H9 (cell line): Measurements from ENCODE around the gene STAP2. TPM values are rescaled to one million over a fixed set of nuclear protein-coding genes. Genes with fewer than 3 reads are reported as not detected.

Experiments used
- DNase-seq: peaks from one replicate; pipeline ENCODE4 v3.0.0-alpha.2; 2017
- H2AFZ ChIP-seq: one replicate; pipeline ENCODE4 v1.6.1; 2013; ENCODE audit warnings: mild to moderate bottlenecking, low read length, control low read depth, moderate library complexity
- H2AK5ac ChIP-seq: 2 replicates; pipeline ENCODE4 v1.6.1; 2013; ENCODE audit warnings: low read length, control low read depth, mixed read lengths; ENCODE audit not compliant: insufficient read length
- H2BK120ac ChIP-seq: one replicate; pipeline ENCODE4 v1.6.1; 2013; ENCODE audit warnings: low read depth, mild to moderate bottlenecking, low read length, control low read depth, inconsistent platforms; ENCODE audit not compliant: poor library complexity, severe bottlenecking
- H2BK12ac ChIP-seq: 2 replicates; pipeline ENCODE4 v1.6.1; 2013; ENCODE audit warnings: low read length, control low read depth, mixed read lengths, low read depth; ENCODE audit not compliant: insufficient read length
- H2BK15ac ChIP-seq: 2 replicates; pipeline ENCODE4 v1.6.1; 2013; ENCODE audit warnings: low read depth, low read length, control low read depth
- H2BK20ac ChIP-seq: one replicate; pipeline ENCODE4 v1.6.1; 2013; ENCODE audit warnings: low read depth, mild to moderate bottlenecking, low read length, control low read depth, inconsistent platforms; ENCODE audit not compliant: poor library complexity, severe bottlenecking
- H2BK5ac ChIP-seq: 2 replicates; pipeline ENCODE4 v1.6.1; 2013; ENCODE audit warnings: low read length, control low read depth, mixed read lengths; ENCODE audit not compliant: insufficient read length
- H3K14ac ChIP-seq: 2 replicates; pipeline ENCODE4 v1.6.1; 2013; ENCODE audit warnings: low read length, control low read depth; ENCODE audit not compliant: insufficient read depth
- H3K18ac ChIP-seq: 2 replicates; pipeline ENCODE4 v1.6.1; 2013; ENCODE audit warnings: low read depth, mild to moderate bottlenecking, mixed read lengths, low read length, control low read depth; ENCODE audit not compliant: insufficient read length
- H3K23ac ChIP-seq: 2 replicates; pipeline ENCODE4 v1.6.1; 2013; ENCODE audit warnings: low read length, control low read depth, mixed read lengths, low read depth; ENCODE audit not compliant: insufficient read length
- H3K23me2 ChIP-seq: 2 replicates; pipeline ENCODE4 v1.6.1; 2013; ENCODE audit warnings: low read depth, mild to moderate bottlenecking, mixed read lengths, low read length, control low read depth; ENCODE audit not compliant: insufficient read length, poor library complexity, severe bottlenecking
- H3K27ac ChIP-seq: 2 replicates; pipeline ENCODE4 v1.5.1; 2013; ENCODE audit warnings: low read length, control low read depth, mixed read lengths, low read depth; ENCODE audit not compliant: insufficient read length
- H3K27me3 ChIP-seq: 2 replicates; pipeline ENCODE4 v1.6.1; 2013; ENCODE audit warnings: low read length, control low read depth, inconsistent platforms; ENCODE audit not compliant: insufficient read depth
- H3K4ac ChIP-seq: 2 replicates; pipeline ENCODE4 v1.6.1; 2013; ENCODE audit warnings: low read depth, mild to moderate bottlenecking, control low read depth, inconsistent platforms, low read length, moderate library complexity
- H3K4me1 ChIP-seq: 2 replicates; pipeline ENCODE4 v1.6.1; 2013; ENCODE audit warnings: low read length, control low read depth, inconsistent platforms; ENCODE audit not compliant: insufficient read depth
- H3K4me2 ChIP-seq: 2 replicates; pipeline ENCODE4 v1.6.1; 2013; ENCODE audit warnings: low read length, control low read depth, mixed read lengths; ENCODE audit not compliant: insufficient read length, insufficient read depth
- H3K56ac ChIP-seq: 2 replicates; pipeline ENCODE4 v1.6.1; 2013; ENCODE audit warnings: low read depth, mild to moderate bottlenecking, mixed read lengths, low read length, control low read depth; ENCODE audit not compliant: insufficient read length
- H3K79me1 ChIP-seq: 2 replicates; pipeline ENCODE4 v1.6.1; 2013; ENCODE audit warnings: low read depth, mild to moderate bottlenecking, moderate library complexity, low read length, control low read depth, inconsistent platforms; ENCODE audit not compliant: insufficient read depth, poor library complexity, severe bottlenecking
- H3K79me2 ChIP-seq: 2 replicates; pipeline ENCODE4 v1.6.1; 2013; ENCODE audit warnings: low read length, control low read depth, inconsistent platforms; ENCODE audit not compliant: insufficient read depth
- H3K9ac ChIP-seq: 2 replicates; pipeline ENCODE4 v1.6.1; 2013; ENCODE audit warnings: low read length, control low read depth, mixed read lengths; ENCODE audit not compliant: insufficient read length; ENCODE audit errors: extremely low read depth
- H3K9me3 ChIP-seq: one replicate; pipeline ENCODE4 v1.6.1; 2013; ENCODE audit warnings: low read depth, low read length, inconsistent platforms; ENCODE audit not compliant: control insufficient read depth
- H3T11ph ChIP-seq: one replicate; pipeline ENCODE4 v1.6.1; 2013; ENCODE audit warnings: mild to moderate bottlenecking, low read length, control low read depth, inconsistent platforms
- H4K20me1 ChIP-seq: one replicate; pipeline ENCODE4 v1.6.1; 2013; ENCODE audit not compliant: control insufficient read depth, insufficient read length, insufficient read depth
- H4K5ac ChIP-seq: 2 replicates; pipeline ENCODE4 v1.6.1; 2013; ENCODE audit warnings: low read depth, mild to moderate bottlenecking, mixed read lengths, low read length, control low read depth; ENCODE audit not compliant: insufficient read length
- H4K8ac ChIP-seq: replicated peaks from 2 replicates; pipeline ENCODE4 v1.6.1; 2013; ENCODE audit warnings: low read length, control low read depth, mixed read lengths, low read depth; ENCODE audit not compliant: insufficient read length
- H4K91ac ChIP-seq: 2 replicates; pipeline ENCODE4 v1.6.1; 2013; ENCODE audit warnings: low read depth, mild to moderate bottlenecking, moderate library complexity, mixed read lengths, low read length, control low read depth; ENCODE audit not compliant: insufficient read length
- H3K27ac Mint-ChIP-seq, 3 experiments: 2 replicates in 2 of 3; 3 replicates in 1 of 3; pipeline ENCODE4 v1.8.0; 2020 to 2021; ENCODE audit warnings: mixed read lengths in 3 of 3, mild to moderate bottlenecking in 1 of 3, moderate library complexity in 1 of 3
- H3K27me3 Mint-ChIP-seq: 2 replicates; pipeline ENCODE4 v1.8.0; 2021; ENCODE audit warnings: low read depth, mild to moderate bottlenecking, moderate library complexity, mixed read lengths
- H3K36me3 Mint-ChIP-seq, 3 experiments: 2 replicates in 2 of 3; 3 replicates in 1 of 3; pipeline ENCODE4 v1.8.0; 2020 to 2021; ENCODE audit warnings: low read depth in 3 of 3, mixed read lengths in 3 of 3; ENCODE audit not compliant: insufficient read depth in 1 of 3
- H3K4me1 Mint-ChIP-seq, 2 experiments: 2 replicates each; pipeline ENCODE4 v1.8.0; 2020; ENCODE audit warnings: mixed read lengths in 2 of 2
- H3K4me3 Mint-ChIP-seq, 2 experiments: 2 replicates in 1 of 2; 3 replicates in 1 of 2; pipeline ENCODE4 v1.8.0; 2020 to 2021; ENCODE audit warnings: mild to moderate bottlenecking in 2 of 2, mixed read lengths in 2 of 2, moderate library complexity in 1 of 2
- H3K9me3 Mint-ChIP-seq, 2 experiments: 2 replicates in 1 of 2; 3 replicates in 1 of 2; pipeline ENCODE4 v1.8.0; 2020; ENCODE audit warnings: mild to moderate bottlenecking in 2 of 2, mixed read lengths in 2 of 2, moderate library complexity in 1 of 2
- CTCF ChIP-seq: fragments of 200-600 bp; sonication (generic); conservative IDR thresholded peaks from 3 replicates; pipeline ENCODE4 v1.8.0; 2021; ENCODE audit warnings: antibody characterized with exemption, mild to moderate bottlenecking
- WGBS: extraction: QIAGEN DNeasy Blood & Tissue Kit; methylation state at CpG from one replicate; pipeline ENCODE4 v1.1.7; 2013; ENCODE audit warnings: missing lambda C conversion rate, low lambda C conversion rate, mixed read lengths; ENCODE audit not compliant: insufficient read length; ENCODE audit errors: extremely low coverage; 5-methylcytosine and 5-hydroxymethylcytosine counted together
- total RNA-seq: library from RNA; stranded (reverse); gene quantifications from 2 replicates; pipeline ENCODE4 v1.2.1, GENCODE V29; 2021

The STAP2 gene
- total RNA-seq, 1 experiment from 2014 or later: 20.2 TPM

- no peaks in the 10 kb centered on the region for H3K9me3 ChIP-seq
Observed at GRCh38 chr19:4369109-4369887, 30.7 kb upstream of the STAP2 start.

More at GRCh38 chr19:4369109-4369887, 30.7 kb upstream of the STAP2 start:
- H4K91ac ChIP-seq: no peak overlapping the region
- no peaks in the 10 kb centered on the region; the same call in 1 of the 2 replicates for H3K79me2 ChIP-seq
- no CpG with 5 or more reads among the region's 25 CpGs for WGBS
- no peak overlapping the region for H3K23ac ChIP-seq
- H3K79me1 ChIP-seq: peaks cover 4% of the 10 kb centered on the region
- no peak overlapping the region for H4K5ac ChIP-seq
- Mint-ChIP-seq H3K4me3 (no peak overlapping the region), H3K36me3 (peaks cover 3 to 20% (median 8%) of the 10 kb centered on the region in 3 experiments; a peak in 4 of 7 replicates), H3K27me3 (peaks cover 4% of the 10 kb centered on the region; the same call in 1 of the 2 replicates), H3K4me1 (peaks cover 13 to 23% of the 10 kb centered on the region in 2 experiments), H3K27ac (peak overlapping the region in 2 of 3 experiments; percentile 92 to 93; a peak in 5 of 7 replicates), H3K9me3 (no peaks in the 10 kb centered on the region)
- no peak overlapping the region for H3K9ac ChIP-seq
- no peak overlapping the region for H2BK20ac ChIP-seq
- H3K4me1 ChIP-seq: no peaks in the 10 kb centered on the region; the same call in 1 of the 2 replicates
- H3K56ac ChIP-seq: no peak overlapping the region
- no peak overlapping the region for H2BK120ac ChIP-seq
- no peaks in the 10 kb centered on the region for H3K23me2 ChIP-seq
- no peak overlapping the region for H3T11ph ChIP-seq
- H2BK15ac ChIP-seq: no peak overlapping the region
- peak overlapping the region; percentile 16; the same call in 1 of the 2 replicates for H3K14ac ChIP-seq
- no peak overlapping the region for H2BK5ac ChIP-seq
- H3K4me2 ChIP-seq: no peak overlapping the region
- peak overlapping the region; percentile 13 for H3K18ac ChIP-seq
- DNase-seq: peak; percentile 62
- no peak overlapping the region for H3K4ac ChIP-seq
- no peak overlapping the region for H2AFZ ChIP-seq
- H3K27ac ChIP-seq: no peak overlapping the region
- H3K27me3 ChIP-seq: no peaks in the 10 kb centered on the region
- no peak overlapping the region for H2AK5ac ChIP-seq
- H2BK12ac ChIP-seq: no peak overlapping the region
- no peaks in the 10 kb centered on the region for H4K20me1 ChIP-seq
- no peak overlapping the region for H4K8ac ChIP-seq
- no peak for TF ChIP-seq CTCF
